GM18505 (cell line): ENCODE results near the gene PRUNE2.
A peak's percentile ranks its signal among the peaks of the same experiment; 100 is the strongest.

Experiments used
- ATAC-seq: cut with Tn5 transposase; IDR thresholded peaks from one replicate; pipeline ENCODE4 v1.9.1; 2021; ENCODE audit not compliant: unreplicated experiment
- POLR2A ChIP-seq: IDR thresholded peaks from 4 replicates; pipeline ENCODE4 v1.6.1; 2011; ENCODE audit warnings: borderline replicate concordance; ENCODE audit not compliant: insufficient read depth, insufficient read length; ENCODE audit errors: extremely low read depth

The PRUNE2 gene

DNA sequence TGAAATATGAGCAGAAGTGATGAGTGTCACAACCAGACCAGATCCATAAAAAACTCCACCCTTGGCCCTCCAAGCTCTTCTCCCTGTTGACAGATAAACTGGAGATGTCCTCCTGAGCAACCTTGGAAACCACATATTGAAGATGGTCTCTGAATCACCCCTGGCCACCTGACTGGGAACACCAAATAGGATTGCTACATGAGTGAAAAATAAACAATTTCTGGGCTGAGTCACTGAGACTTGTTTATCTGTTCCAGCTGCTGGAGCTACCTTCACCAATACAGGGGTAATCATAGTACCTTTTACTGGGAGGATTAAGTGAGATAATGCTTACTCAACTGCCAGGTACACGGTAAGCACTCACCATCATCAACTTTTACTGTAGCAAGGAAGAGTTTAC, 88.4 kb downstream of the PRUNE2 start:
- no peak for TF ChIP-seq POLR2A
- no peak for ATAC-seq

DNA sequence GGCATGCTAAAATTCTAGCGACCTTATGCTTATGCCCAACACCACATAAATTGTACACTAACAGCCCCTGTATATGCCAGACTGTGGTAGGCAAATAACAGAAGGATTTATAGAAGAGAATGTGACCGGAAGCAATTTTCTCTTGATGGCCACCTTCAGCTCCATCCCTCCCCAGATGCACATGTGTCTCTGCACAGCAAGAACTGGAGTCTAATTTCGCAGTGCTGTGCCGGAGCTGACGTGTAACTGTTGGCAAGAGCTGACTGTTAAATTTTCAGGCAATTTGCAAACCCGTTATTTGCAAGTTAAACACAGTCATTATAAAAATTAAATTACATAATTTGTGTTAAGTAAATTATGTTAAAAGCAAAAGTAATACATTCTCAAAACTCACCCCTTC, 93.3 kb downstream of the PRUNE2 start:
- no peak for ATAC-seq
- TF ChIP-seq POLR2A: no peak

DNA sequence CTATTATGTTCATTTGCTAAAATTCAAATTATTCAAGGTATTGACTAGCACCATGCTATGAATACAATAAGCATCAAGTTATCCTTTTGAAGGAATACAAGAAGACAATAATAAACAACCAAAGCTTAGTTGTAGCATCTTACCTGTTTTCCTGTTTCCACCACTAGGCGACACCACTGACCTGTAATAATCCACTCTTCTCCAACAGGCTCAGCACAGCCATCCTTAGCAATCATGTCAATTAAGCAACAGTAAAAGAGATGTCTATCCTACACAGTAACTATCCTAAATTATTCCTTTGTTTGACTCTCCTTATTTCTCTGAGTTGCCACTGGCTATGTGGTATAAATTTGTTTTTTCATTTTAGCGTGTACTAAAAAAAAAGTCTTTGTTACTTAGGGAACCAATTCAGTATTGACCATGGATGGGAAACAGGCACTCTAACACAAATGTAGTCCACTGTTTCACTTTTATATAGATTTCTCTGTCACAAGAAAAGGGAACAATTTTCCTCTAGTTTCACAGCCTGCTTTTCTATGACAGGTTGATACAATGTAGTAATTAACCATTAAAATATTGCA, 95.4 kb downstream of the PRUNE2 start:
- ATAC-seq: peak; percentile 70
- no peak for TF ChIP-seq POLR2A

DNA sequence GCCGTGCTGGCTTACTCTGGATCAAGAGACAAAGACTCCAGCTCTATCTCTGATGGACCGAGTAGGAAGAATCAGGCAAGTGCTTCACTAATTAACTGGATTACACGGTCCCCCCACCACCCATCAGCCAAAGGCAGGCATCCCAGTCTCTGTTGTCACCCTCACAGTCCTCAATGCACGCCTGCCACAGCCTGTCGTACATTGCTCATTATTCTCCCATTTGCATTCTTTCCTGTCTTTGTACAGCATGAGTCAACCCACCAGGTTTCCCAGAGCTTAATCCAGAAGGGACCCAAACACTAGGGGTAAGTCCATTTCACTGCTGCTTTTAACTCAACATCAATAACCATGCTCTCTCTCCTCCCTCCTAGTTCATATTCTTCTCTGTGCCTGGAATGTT, 97.3 kb downstream of the PRUNE2 start:
- ATAC-seq: no peak
- TF ChIP-seq POLR2A: no peak

DNA sequence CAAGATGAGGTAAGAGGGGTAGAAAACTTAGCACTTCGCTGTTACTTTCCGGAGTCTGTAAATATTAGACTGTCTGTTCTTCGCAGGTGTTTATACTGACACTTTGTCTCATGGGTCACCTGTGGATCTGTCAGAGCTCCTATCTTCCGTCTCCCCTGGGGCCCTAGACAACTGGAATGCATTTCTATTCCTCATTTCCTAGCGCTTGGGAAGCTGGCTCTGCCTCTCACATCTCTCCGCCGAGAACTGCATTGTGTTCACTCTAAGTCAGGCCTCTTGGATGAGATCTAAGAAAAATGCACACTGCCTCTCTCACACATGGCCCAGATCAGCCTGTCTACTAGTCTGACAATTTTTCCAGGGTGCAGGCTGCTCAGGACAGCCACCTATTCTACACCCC, 102.2 kb downstream of the PRUNE2 start:
- no peak for TF ChIP-seq POLR2A
- ATAC-seq: no peak

DNA sequence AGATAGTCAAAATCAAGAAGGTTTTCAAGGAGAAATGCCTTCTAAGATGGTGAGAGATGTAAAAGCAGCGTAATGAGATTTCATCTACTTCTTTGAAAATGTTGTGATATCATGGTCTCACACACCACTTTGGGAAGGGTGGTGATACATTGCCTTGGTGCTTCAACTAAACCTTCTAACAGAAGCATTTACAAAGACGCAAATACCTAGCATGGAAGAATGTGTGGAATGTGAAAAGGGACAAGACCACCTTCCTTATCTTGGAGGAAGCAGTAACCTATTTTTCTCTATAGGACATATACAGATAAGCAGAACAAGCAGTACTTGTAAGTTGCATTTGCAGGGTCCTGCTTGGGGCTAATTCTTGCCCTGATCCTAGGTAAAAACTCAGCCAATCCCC, 102.8 kb downstream of the PRUNE2 start:
- no peak for ATAC-seq
- TF ChIP-seq POLR2A: no peak

DNA sequence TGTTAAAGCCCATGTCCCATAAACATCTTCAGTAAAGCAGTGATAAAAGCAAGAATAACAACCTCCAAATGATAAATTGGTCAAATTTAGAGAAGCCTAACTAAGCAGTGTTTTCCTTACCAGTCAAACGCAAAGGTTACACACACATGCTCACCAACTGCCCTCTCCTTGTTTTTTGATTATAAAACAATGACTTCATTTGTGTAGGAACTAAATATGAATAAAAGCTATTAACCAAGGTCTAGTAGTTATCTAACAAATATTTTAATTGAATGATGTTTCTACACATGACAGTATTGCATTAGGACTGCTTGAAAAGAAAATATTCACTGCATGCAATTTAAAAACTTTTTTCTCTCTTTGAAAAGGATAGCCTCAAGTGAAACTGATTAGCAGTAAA, 105.0 kb downstream of the PRUNE2 start:
- TF ChIP-seq POLR2A: no peak
- no peak for ATAC-seq

DNA sequence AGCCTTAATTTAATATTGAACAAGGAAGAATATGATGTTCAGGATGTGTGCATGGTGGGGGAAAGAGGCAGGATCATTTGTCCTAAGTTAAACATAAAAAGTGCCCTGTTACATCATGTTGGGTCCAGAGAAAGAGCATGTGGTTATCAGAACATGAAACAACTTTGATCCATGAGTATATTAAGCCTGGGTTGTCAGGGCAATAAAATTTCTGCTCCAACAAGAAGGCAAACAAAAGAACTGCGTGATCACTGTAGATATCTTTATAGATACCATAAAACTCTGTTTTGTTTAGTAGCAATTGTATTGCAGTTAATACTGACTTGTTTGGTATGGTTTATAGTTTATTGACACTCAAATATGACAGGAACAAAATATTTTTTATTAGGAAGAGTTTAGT, 106.4 kb downstream of the PRUNE2 start:
- TF ChIP-seq POLR2A: no peak
- no peak for ATAC-seq

DNA sequence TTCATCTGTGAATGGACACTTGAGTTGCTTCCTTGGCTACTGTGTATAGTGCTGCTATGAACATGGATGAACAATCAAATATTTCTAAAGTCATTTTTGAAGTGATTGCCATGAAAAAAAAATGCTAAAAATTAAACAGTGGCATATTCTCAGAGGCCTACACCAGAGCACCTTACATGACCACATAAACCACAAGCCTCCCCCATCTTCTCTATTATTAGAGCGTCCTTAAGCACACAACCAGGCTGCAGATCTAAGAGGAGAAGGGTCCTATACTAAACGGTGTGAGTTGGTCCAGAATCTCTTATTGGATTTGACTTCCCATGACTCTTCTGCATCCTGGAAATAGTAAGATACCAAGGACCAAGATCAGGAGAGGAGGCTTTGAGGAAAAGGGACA, 107.4 kb downstream of the PRUNE2 start:
- TF ChIP-seq POLR2A: no peak
- no peak for ATAC-seq

DNA sequence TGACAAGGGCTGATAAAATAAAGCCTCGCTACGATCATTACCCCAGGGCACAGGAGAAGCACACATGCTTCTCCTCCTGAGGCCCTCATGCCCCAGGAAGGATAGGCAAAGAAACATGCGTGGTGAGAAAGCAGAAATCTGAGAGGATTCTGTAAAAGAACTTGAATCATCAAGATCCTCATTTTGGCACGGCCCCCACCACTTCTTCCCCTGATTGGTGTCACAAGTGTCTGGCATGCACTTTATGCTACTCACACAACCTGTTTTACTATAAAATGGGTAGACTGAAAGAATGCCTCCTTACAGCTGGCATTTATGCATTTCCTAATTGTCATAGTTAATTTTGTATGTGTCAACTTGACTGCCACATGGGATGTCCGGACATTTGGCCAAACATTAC, 109.6 kb downstream of the PRUNE2 start:
- TF ChIP-seq POLR2A: no peak
- no peak for ATAC-seq

DNA sequence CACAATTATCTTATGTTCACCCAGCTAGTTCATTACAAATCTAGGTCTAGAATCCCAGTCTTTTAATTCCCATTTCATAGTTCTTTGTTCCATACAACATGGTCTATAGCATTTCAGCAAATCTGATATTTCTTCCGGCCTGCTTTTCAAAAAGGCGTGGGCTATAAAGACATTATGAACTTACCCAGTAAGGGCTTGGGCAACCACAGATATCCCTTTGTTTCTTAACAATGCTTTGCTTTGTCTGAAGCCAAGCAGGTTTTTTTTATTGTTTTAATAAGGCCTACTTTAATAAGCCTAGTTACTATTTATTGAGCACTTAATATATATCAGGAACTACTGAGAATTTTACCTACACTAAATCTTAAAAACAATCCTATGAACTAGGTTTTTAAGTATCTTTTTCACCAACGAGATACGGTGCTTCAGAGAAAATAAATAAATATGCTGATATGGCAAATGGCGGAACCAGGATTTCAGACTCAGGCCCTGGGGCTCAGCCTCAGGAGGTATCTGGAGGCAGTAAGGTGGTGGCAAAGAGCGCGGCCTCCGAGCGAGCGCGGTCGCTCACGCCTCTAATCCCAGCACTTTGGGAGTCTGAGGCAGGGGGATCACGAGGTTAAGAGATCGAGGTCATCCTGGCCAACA, 112.0 kb downstream of the PRUNE2 start:
- TF ChIP-seq POLR2A: no peak
- ATAC-seq: no peak

DNA sequence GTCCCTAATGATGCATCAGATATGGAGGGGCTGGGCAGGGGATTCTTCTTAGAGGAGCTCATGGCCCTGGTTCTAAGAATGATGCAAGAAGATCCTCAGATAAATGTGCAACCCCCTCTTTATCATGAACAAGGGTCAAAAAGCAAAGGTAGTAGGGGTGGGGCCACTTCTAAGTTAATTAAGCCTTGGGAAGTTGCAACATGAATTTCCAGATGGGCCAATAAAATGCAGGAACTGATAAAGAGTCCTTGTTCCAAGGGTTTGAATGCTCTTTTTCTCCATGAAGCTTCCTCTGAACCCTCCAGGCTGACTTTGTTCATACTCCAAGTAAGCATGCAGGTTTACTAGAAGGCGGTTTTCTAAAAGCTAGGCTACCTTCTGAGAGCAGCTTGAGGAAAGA, 116.1 kb downstream of the PRUNE2 start:
- TF ChIP-seq POLR2A: no peak

DNA sequence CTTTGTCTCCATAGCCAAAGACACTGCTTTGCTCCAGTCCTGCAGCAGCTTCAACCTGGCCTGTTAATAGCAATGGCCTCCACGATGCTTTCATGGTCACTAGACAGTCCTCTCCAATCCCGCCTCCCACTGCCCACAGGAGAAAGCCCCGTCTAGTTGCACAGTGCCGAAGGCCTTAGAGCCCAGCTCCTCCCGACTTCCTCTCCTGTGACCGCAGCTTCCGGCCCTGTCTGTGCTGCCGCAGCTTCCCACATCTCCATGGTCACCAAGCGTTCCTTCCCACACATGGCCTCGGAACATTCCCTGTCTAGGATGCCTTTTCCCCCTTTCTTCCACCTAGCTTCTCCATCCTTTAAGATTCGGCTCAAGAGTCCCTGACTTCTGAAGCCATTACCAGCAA, 118.2 kb downstream of the PRUNE2 start:
- no peak for ATAC-seq

More for the DNA sequence above, 116.1 kb downstream of the PRUNE2 start:
- no peak for ATAC-seq

DNA sequence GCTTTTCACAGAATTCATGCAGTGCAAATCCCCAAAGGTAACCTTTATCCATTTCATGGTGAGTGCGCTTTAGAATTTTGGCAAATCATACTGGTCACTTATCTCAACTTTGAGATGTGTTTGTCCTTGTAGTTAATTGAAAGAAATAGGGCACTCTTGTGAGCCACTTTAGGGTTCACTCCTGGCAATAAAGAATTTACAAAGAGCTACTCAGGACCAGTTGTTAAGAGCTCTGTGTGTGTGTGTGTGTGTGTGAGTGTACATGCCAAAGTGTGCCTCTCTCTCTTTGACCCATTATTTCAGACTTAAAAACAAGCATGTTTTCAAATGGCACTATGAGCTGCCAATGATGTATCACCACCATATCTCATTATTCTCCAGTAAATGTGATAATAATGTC, 120.4 kb downstream of the PRUNE2 start:
- no peak for TF ChIP-seq POLR2A
- no peak for ATAC-seq

More for the DNA sequence above, 118.2 kb downstream of the PRUNE2 start:
- no peak for TF ChIP-seq POLR2A

DNA sequence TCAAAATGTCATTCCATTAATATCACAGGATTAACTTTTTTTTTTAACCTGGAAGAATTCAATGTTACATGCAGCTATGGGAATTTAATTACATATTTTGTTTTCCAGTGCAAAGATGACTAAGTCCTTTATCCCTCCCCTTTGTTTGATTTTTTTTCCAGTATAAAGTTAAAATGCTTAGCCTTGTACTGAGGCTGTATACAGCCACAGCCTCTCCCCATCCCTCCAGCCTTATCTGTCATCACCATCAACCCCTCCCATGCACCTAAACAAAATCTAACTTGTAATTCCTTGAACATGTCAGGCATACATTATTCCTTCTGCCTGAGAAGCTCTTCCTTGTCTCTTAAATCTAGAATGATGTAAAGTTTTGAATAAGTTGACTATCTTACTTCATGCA, 121.0 kb downstream of the PRUNE2 start:
- no peak for TF ChIP-seq POLR2A
- no peak for ATAC-seq

DNA sequence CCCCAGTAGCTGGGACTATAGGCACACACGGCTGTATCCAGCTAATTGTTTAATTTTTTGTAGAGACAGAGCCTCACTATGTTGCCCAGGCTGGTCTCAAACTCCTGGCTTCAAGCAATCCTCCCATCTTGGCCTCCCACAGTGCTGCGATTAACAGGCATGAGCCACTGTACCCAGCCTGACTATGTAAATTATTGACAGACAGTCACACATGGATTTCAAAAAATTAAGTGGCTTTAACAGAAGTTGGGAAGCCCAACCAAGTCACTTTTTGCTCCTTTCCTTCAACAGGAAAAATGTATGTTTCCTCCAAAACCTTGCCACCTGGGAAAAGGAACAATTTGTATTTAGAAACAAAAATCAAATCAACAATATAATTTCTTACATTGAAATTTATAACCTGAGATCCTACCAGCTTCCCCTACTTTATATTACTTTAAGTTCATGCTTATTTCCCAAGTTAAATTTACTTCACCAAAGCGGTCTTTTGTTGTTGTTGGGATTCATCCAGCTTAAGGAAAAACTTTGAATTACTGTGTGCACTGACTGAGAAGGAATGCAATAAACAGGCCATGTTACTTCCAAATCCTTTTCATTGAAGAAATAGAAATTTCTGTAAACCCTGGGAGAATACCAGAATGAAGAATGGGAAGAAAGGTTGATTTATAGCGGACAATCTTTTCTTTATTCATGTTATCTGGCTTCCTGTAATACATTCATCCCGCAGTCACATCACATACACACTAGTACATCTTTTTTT, 133.0 kb downstream of the PRUNE2 start:
- no peak for ATAC-seq
- no peak for TF ChIP-seq POLR2A
